PC-9 (cell line): ENCODE measurements around the gene FCGR2B. TPM values are rescaled to one million over a fixed set of nuclear protein-coding genes. Genes with fewer than 3 reads are reported as not detected.
"Not testable (repeated sequence)": the region's sequence is repeated elsewhere in the genome, so short reads cannot be mapped to it uniquely, and the experiment has no call there.

ENCODE experiments used
- BruUV-seq: library from RNA; stranded (reverse); fragments of 400-500 nt; replicated peaks from 2 replicates; lab custom pipeline; 2021; lab: Mats Ljungman, UMichigan
- CTCF ChIA-PET: fragments of 300-600 bp; sonication (Branson Sonifier 250); formaldehyde crosslinking; loops from one replicate; lab custom pipeline; 2022; ENCODE audit warnings: antibody characterized with exemption; lab: Charles Lee
- POLR2A ChIA-PET: fragments of 300-600 bp; sonication (Branson Sonifier 250); formaldehyde crosslinking; loops from one replicate; lab custom pipeline; 2022; ENCODE audit warnings: antibody characterized with exemption; ENCODE audit not compliant: unreplicated experiment; lab: Charles Lee
- DNase-seq, 2 experiments: peaks; one replicate each; pipeline versions ENCODE4 v3.0.0 to v3.0.0-alpha.2; 2015 to 2022; ENCODE audit warnings: mixed read lengths in 1 of 2
- H2AFZ ChIP-seq: fragments of 200-600 bp; sonication (generic); 2 replicates; pipeline ENCODE4 v1.8.1; 2017; ENCODE audit warnings: antibody characterized with exemption
- H3F3A ChIP-seq: fragments of 200-600 bp; sonication (generic); 2 replicates; pipeline ENCODE4 v1.8.1; 2017; ENCODE audit warnings: antibody characterized with exemption, mild to moderate bottlenecking, low read depth; ENCODE audit not compliant: insufficient read depth
- H3K27ac ChIP-seq: fragments of 200-600 bp; sonication (generic); 2 replicates; pipeline ENCODE4 v1.6.1; 2016; ENCODE audit warnings: mixed run types
- H3K27me3 ChIP-seq: fragments of 200-600 bp; sonication (generic); 2 replicates; pipeline ENCODE4 v1.6.1; 2016; ENCODE audit warnings: low read depth, mixed run types; ENCODE audit not compliant: insufficient read depth
- H3K36me3 ChIP-seq: fragments of 200-600 bp; sonication (generic); 2 replicates; pipeline ENCODE4 v1.6.1; 2016; ENCODE audit warnings: low read depth, mixed run types
- H3K4me1 ChIP-seq: fragments of 200-600 bp; sonication (generic); replicated peaks from 2 replicates; pipeline ENCODE4 v1.6.1; 2016; ENCODE audit warnings: mixed run types; ENCODE audit not compliant: insufficient read depth
- H3K4me2 ChIP-seq: fragments of 200-600 bp; sonication (generic); 2 replicates; pipeline ENCODE4 v1.6.1; 2017; ENCODE audit warnings: mixed run types
- H3K4me3 ChIP-seq: fragments of 200-600 bp; sonication (generic); 2 replicates; pipeline ENCODE4 v1.6.1; 2016; ENCODE audit warnings: mixed run types
- H3K79me2 ChIP-seq: fragments of 200-600 bp; sonication (generic); 2 replicates; pipeline ENCODE4 v1.6.1; 2017; ENCODE audit warnings: low read depth, mixed run types
- H3K9me2 ChIP-seq: fragments of 200-600 bp; sonication (generic); 2 replicates; pipeline ENCODE4 v1.8.1; 2017; ENCODE audit warnings: mild to moderate bottlenecking; ENCODE audit not compliant: insufficient read depth
- H3K9me3 ChIP-seq: fragments of 200-600 bp; sonication (generic); 2 replicates; pipeline ENCODE4 v1.8.1; 2016; ENCODE audit warnings: low read depth; ENCODE audit not compliant: insufficient read depth
- H4K20me1 ChIP-seq: fragments of 200-600 bp; sonication (generic); 2 replicates; pipeline ENCODE4 v1.8.1; 2017; ENCODE audit not compliant: insufficient read depth
- intact Hi-C: fragments of 100-400 bp; cut with micrococcal nuclease; formaldehyde crosslinking; loops from one replicate; pipeline ENCODE4 v1.10.0; 2022; ENCODE audit not compliant: unreplicated experiment
- total RNA-seq: library from RNA; stranded (reverse); gene quantifications from 2 replicates; pipeline ENCODE4 v1.2.3, GENCODE V29; 2021

Gene FCGR2B
- total RNA-seq, 1 experiment from 2014 or later = not detected

GRCh38 chr1:161663569-161663968 lies 626 bp downstream of the FCGR2B start:
- H3K4me3 ChIP-seq, H3K36me3 ChIP-seq, H4K20me1 ChIP-seq, H3K27ac ChIP-seq, POLR2A ChIA-PET, H3K4me1 ChIP-seq, H3K9me2 ChIP-seq, H2AFZ ChIP-seq, CTCF ChIA-PET, H3F3A ChIP-seq, DNase-seq, H3K4me2 ChIP-seq, H3K9me3 ChIP-seq, intact Hi-C loops, BruUV-seq, H3K79me2 ChIP-seq, H3K27me3 ChIP-seq: not testable (repeated sequence)

DNA sequence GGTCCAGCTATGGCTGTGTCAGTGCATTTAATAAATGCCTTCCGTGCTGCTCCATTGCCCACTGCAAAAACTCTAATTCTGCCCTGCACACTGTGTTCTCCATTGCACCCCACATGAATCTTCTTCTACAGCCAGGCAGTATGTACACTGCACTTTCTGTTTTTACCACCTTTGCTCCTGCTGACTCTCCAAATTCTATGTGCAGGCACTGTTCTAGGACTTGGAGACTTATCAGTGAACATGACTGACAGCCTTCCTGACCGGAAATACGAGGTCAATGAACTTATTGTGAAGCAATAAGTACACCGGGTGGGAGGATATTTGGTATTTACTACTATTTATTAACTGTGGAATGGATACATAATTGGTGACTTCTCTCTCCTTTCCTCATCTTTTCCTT lies 1.7 kb downstream of the FCGR2B start:
- CTCF ChIA-PET, H4K20me1 ChIP-seq, intact Hi-C loops, H3K9me2 ChIP-seq, H3K36me3 ChIP-seq, POLR2A ChIA-PET, H3K4me2 ChIP-seq, H3K27ac ChIP-seq, H3K27me3 ChIP-seq, H3K9me3 ChIP-seq, H3K79me2 ChIP-seq, H3K4me3 ChIP-seq, DNase-seq, BruUV-seq, H3K4me1 ChIP-seq, H3F3A ChIP-seq, H2AFZ ChIP-seq: not testable (repeated sequence)

DNA sequence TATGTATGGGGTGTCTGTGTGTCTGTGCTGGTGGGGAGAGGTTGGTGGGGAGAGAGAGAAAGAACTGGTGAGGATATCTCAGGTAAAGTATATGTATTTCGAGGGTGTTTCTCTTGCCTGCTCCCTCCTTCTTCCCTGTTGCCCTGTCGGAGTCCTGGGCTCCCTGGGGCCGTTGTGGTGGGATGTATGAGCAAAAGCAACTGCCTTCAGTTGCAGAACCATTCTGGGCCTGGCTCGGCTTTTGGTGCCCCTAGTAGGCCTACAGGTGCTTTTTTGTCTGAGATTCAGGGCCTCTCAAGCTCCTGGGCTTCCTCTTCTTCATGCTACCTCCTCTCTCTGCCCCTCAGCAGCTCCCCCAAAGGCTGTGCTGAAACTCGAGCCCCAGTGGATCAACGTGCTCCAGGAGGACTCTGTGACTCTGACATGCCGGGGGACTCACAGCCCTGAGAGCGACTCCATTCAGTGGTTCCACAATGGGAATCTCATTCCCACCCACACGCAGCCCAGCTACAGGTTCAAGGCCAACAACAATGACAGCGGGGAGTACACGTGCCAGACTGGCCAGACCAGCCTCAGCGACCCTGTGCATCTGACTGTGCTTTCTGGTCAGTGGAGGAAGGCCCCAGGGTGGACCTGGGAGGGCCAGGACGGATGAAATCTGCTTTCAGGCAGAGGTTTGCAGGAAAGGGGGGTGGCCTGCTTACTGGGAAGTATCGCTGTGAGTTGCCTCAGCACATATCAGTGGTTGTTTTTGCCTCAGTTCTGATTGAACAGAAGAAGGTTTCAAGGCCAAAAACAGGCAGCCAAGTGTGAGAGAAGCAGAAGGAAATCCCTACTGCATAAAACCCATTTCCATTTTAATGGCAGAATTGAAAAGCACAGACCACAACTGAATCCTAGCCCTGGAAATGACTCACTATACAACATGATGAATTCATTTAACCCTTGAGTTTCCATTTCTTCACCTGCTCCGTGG lies 8.4 kb downstream of the FCGR2B start:
- H2AFZ ChIP-seq, H3K4me3 ChIP-seq, H3K4me1 ChIP-seq, H3K4me2 ChIP-seq, H3K36me3 ChIP-seq, CTCF ChIA-PET, H3K9me3 ChIP-seq, H3F3A ChIP-seq, H3K27ac ChIP-seq, BruUV-seq, H3K79me2 ChIP-seq, DNase-seq, H3K27me3 ChIP-seq, intact Hi-C loops, H4K20me1 ChIP-seq, POLR2A ChIA-PET, H3K9me2 ChIP-seq: not testable (repeated sequence)

DNA sequence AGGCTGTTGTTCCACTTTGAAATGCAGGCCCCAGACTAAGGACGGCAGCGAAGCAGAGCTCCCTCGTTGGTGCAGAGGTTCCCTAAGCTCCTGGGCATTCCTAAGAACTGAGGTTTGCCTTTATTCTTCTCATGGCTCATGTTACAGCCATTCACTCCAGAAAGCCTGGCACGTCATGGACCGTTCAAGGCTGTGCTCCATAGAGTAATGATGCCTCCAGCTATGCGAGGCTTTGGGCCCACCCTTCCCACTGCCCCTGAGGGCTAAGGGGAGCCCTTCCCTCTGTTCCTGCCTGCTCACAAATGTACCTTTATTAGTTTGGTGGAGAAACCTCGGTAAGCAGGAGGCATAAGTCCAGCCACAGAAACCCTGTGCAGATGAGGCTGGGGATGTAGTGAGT lies 10.5 kb downstream of the FCGR2B start:
- H3K9me2 ChIP-seq, H3K4me3 ChIP-seq, H2AFZ ChIP-seq, H3K79me2 ChIP-seq, intact Hi-C loops, H3K9me3 ChIP-seq, H3K36me3 ChIP-seq, BruUV-seq, H3K4me1 ChIP-seq, H3K27ac ChIP-seq, CTCF ChIA-PET, H3K4me2 ChIP-seq, DNase-seq, POLR2A ChIA-PET, H3K27me3 ChIP-seq, H4K20me1 ChIP-seq, H3F3A ChIP-seq: not testable (repeated sequence)

- H3K4me1 ChIP-seq, CTCF ChIA-PET, H2AFZ ChIP-seq, H3K9me2 ChIP-seq, DNase-seq, H3K4me3 ChIP-seq, BruUV-seq, H3K27me3 ChIP-seq, H3K9me3 ChIP-seq, intact Hi-C loops, H3F3A ChIP-seq, H3K79me2 ChIP-seq, H3K36me3 ChIP-seq, H3K4me2 ChIP-seq, H3K27ac ChIP-seq, H4K20me1 ChIP-seq, POLR2A ChIA-PET: not testable (repeated sequence)
Observed at GRCh38 chr1:161674447-161674846, 11.5 kb downstream of the FCGR2B start.

DNA sequence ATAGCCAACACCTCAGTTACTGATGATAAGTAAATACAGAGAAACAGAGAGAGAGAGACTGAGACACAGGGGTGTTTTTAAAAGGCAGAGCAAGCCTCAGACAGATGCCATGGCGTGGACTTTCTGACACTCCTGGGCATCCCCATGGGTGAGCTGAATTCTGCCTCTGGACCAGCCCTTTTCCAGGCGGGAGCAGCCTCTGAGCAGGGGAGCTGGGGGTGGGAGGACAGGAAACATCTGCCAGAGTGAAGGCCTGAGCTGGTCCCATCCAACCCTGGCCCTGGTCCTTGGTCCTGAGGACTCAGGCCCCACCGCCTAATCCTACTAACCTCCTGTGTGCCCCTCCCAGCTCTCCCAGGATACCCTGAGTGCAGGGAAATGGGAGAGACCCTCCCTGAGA lies 12.0 kb downstream of the FCGR2B start:
- BruUV-seq = not testable (repeated sequence)

More for the DNA sequence above, 12.0 kb downstream of the FCGR2B start:
- intact Hi-C loops, DNase-seq, H3K4me1 ChIP-seq, H3K27ac ChIP-seq, H3K9me2 ChIP-seq, CTCF ChIA-PET, H4K20me1 ChIP-seq, POLR2A ChIA-PET, H3K4me2 ChIP-seq, H3K9me3 ChIP-seq, H3K36me3 ChIP-seq, H3K4me3 ChIP-seq, H3F3A ChIP-seq, H3K79me2 ChIP-seq, H3K27me3 ChIP-seq, H2AFZ ChIP-seq: not testable (repeated sequence)
